DMS79 treated with DMSO at 0.1 percent for 48 hours (cell line): Measurements from ENCODE around the gene PI4KA.
A peak's percentile ranks its signal among the peaks of the same experiment; 100 is the strongest.
"Not testable (repeated sequence)": the region's sequence is repeated elsewhere in the genome, so short reads cannot be mapped to it uniquely, and the experiment has no call there.

Experiments
- DNase-seq: peaks from one replicate; lab custom pipeline; 2025; lab: John Stamatoyannopoulos, UW

The PI4KA gene

GRCh38 chr22:20858615-20859416 lies at the start of gene PI4KA, which contains the start of gene SNAP29:
Gene PI4KA, minus strand, starts transcription at chr22:20858811. Its CDS starts 86 bp downstream, at chr22:20858725.
Gene SNAP29, plus strand, starts transcription at chr22:20859007. Its CDS starts 104 bp downstream, at chr22:20859111.
- peak; percentile 74 for DNase-seq

- no peak for DNase-seq
Measured at GRCh38 chr22:20906387-20906767, 47.8 kb upstream of the PI4KA start.

- no peak for DNase-seq
Measured at GRCh38 chr22:20905415-20906386, 47.1 kb upstream of the PI4KA start.

DNA sequence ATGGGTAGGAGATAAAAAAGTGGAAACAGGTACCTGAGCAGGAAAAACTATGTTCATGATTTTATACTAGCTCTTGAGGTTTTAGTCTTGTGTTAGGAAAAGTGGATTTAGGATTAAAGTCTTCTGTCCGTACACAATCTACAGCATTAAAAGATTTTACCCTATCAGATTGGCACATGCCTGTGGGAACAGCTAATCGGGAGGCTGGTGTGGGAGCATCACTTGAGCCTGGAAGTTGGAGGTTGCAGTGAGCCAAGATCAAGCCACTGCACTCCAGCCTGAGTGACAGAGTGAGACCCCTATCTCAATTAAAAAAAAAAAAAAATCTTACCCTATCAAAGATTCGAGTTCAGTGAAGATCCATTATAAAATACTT lies 46.4 kb upstream of the PI4KA start:
- no peak for DNase-seq

GRCh38 chr22:20904008-20904979 lies 45.7 kb upstream of the PI4KA start:
- no peak for DNase-seq

GRCh38 chr22:20903093-20903492 lies 44.5 kb upstream of the PI4KA start:
- DNase-seq, result no peak

DNA sequence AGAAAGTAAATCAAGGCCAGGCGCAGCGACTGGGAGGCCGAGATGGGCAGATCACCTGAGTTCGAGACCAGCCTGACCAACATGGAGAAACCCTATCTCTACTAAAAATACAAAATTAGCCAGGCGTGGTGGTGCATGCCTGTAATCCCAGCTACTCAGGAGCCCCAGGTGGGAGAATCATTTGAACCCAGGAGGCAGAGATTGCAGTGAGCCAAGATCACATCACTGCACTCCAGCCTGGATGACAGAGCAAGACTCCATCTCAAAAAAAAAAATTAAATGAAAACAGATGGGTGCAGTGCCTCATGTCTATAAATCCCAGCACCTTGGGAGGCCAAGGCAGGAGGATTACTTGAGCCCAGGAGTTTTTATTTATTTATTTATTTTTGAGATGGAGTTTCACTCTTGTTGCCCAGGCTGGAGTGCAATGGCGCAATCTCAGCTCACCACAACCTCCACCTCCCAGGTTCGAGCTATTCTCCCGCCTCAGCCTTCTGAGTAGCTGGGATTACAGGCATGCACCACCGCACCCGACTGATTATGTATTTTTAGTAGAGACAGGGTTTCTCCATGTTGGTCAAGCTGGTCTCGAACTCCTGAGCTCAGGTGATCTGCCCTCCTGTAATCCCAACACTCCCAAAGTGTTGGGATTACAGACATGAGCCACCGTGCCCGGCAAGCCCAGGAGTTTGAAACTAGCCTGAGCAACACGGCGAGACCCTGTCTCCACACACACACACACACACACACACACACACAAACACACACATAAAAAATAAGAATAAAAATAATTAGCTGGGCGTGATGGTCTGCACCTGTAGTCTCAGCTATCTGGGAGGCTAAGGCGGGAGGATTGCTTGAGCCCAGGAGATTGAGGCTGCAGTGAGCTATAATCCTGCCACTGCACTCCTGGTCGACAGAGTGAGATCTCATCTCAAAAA lies 42.8 kb upstream of the PI4KA start:
- DNase-seq, result not testable (repeated sequence)

- DNase-seq, result no peak
Measured at GRCh38 chr22:20899827-20900423, 41.3 kb upstream of the PI4KA start.

GRCh38 chr22:20897737-20898136 lies 39.1 kb upstream of the PI4KA start:
- not testable (repeated sequence) for DNase-seq

- no peak for DNase-seq
Measured at GRCh38 chr22:20890975-20891374, 32.4 kb upstream of the PI4KA start.

DNA sequence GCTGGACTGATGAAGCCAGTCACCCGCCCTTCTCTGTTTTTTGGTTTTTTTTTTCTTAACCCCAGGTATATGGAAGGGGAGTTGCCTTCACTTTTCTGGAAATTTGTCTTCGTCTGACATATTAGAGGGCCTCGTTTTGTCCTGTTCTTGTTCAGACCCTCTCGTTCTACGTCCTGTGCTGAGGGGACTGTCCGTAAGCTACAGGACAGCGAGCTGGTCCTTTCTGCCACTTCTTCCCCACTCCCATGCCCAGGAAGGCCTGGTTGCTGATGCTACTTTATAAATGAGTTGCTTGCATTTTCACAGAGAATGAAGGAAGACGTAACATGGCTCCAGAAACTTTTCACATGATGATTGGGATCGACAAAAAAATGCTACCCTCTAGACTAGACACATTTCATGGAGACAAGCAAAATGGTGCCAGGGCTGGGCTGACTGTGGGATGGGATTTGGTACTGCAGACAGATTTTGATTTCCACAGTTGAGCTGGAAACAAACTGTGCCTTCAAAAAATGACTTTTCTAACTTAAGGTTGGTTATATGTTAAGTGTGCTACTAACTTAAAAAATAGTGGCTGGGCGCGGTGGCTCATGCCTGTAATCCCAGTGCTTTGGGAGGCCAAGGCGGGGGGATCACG lies 31.4 kb upstream of the PI4KA start:
- DNase-seq, result no peak

DNA sequence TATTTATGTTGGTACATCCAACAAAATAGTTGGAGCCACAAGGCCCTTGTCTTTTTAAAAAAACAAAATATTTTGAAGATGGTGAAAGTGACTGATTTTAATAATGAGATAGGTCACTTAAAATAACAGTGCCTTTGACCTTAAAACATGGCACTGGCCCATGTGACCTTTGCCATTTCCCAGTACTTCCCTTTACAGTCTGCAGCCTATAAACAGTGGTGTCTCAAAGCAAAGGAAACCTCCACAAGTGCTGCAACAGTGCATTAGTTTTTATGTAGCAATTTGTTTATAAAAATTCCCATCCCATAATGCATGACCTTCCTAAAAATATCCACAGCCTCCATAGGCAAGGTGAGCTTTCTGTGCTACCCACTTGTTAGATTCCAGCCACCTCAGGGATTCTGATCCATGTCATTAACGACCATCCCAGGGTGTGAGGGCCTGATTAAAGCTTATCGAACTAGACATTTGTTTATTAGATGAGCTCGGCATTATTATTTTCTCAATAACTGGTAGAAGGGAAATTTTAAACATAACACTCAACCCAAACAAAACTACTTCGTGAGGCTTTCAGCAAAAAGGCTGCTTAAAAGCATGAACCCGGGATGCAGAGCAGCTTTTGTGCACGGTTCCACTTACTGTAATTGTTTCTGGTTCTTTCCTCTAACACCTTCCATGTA lies 30.6 kb upstream of the PI4KA start:
- no peak for DNase-seq

DNA sequence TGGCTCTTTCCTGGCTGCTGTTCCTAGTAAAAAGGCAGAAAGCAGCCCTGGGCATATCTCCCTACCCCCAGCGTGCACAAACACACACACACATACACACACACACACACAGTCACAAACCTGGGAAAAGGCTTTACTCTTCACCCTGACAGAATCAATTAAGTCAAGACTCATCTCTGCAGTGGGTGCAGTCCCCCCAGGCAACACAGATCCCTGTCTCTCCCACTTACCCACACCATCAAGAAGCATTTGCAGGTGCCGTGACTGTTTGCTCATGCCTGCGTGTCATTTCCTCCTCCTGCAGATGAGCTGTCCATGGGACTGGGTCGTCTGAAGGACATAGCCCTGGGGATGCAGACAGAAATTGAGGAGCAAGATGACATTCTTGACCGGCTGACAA lies 28.8 kb upstream of the PI4KA start:
- DNase-seq, result no peak

DNA sequence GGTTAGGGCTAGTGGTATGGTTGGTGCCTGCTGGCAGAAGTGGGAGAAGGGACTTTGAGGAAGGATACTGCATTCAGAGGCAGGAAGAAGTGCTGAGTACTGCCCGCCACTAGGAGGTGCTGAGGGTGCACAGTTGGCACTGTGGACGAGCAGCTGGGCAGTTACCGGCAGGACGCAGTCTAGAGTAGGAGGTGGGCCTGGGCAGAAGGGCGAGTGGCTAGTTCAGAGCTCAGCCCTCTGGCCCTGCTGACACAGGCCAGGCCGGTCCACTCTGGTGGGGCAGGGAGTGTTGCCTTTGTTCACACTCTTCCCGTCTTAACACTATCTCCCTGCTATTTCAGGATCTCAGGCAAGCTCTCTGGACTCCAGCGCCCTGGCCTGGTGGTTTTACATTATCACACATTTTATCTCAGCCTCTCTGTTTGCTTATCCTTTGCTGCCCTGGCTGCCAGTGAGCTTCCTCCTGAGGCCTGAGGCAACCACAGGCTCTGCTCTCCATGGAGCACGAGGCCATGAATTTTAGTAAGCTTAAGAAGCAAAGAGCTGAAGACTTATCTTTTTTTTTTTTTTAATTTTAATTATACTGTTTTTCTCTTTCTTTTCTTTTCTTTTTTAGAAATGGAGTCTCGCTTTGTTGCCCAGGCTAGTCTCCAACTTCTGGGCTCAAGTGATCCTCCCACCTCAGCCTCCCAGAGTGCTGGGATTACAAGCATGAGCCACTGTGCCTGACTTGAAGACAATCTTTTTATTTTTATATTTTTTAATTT lies 27.1 kb upstream of the PI4KA start:
- DNase-seq, result no peak

GRCh38 chr22:20885017-20885556 lies 26.5 kb upstream of the PI4KA start:
- DNase-seq, result no peak

GRCh38 chr22:20884454-20884853 lies 25.8 kb upstream of the PI4KA start:
- no peak for DNase-seq

- DNase-seq, result no peak
Measured at GRCh38 chr22:20882855-20883254, 24.2 kb upstream of the PI4KA start.
